GM23338 (cell line): ENCODE measurements around the gene ADD3. TPM values are rescaled to one million over a fixed set of nuclear protein-coding genes. Genes with fewer than 3 reads are reported as not detected.

Experiments used
- ATAC-seq: fragments of 200-7000 bp; cut with Tn5 transposase; 3 replicates; pipeline ENCODE4 v1.9.1; 2020
- DNase-seq: peaks from one replicate; pipeline ENCODE4 v3.0.0-alpha.2; 2015; ENCODE audit warnings: low spot score
- H2AFZ ChIP-seq: fragments of 200-600 bp; sonication (generic); 2 replicates; pipeline ENCODE4 v1.8.0; 2016; ENCODE audit warnings: antibody characterized with exemption, mild to moderate bottlenecking, moderate library complexity
- H3F3A ChIP-seq: fragments of 200-600 bp; sonication (generic); replicated peaks from 2 replicates; pipeline ENCODE4 v1.8.0; 2017; ENCODE audit warnings: antibody characterized with exemption, mixed run types, low read depth
- H3K27ac ChIP-seq: fragments of 200-600 bp; sonication (generic); 2 replicates; pipeline ENCODE4 v1.6.1; 2016; ENCODE audit warnings: low read depth
- H3K27me3 ChIP-seq: fragments of 200-600 bp; sonication (generic); 2 replicates; pipeline ENCODE4 v1.8.0; 2016; ENCODE audit warnings: mild to moderate bottlenecking, mixed run types, moderate library complexity; ENCODE audit not compliant: insufficient read depth
- H3K36me3 ChIP-seq: fragments of 200-600 bp; sonication (generic); 2 replicates; pipeline ENCODE4 v1.8.0; 2016; ENCODE audit warnings: mild to moderate bottlenecking; ENCODE audit not compliant: insufficient read depth
- H3K4me1 ChIP-seq: fragments of 200-600 bp; sonication (generic); 2 replicates; pipeline ENCODE4 v1.8.0; 2016; ENCODE audit warnings: mild to moderate bottlenecking, moderate library complexity; ENCODE audit not compliant: insufficient read depth
- H3K4me2 ChIP-seq: fragments of 200-600 bp; sonication (generic); 2 replicates; pipeline ENCODE4 v1.7.1; 2017; ENCODE audit warnings: mixed run types
- H3K4me3 ChIP-seq: fragments of 200-600 bp; sonication (generic); 2 replicates; pipeline ENCODE4 v1.6.1; 2016; ENCODE audit warnings: mixed run types
- H3K79me2 ChIP-seq: fragments of 200-600 bp; sonication (generic); replicated peaks from 2 replicates; pipeline ENCODE4 v1.8.0; 2017; ENCODE audit warnings: mild to moderate bottlenecking; ENCODE audit not compliant: insufficient read depth
- H3K9me2 ChIP-seq: fragments of 200-600 bp; sonication (generic); 2 replicates; pipeline ENCODE4 v1.8.0; 2017; ENCODE audit not compliant: insufficient read depth
- H4K20me1 ChIP-seq: fragments of 200-600 bp; sonication (generic); replicated peaks from 2 replicates; pipeline ENCODE4 v1.8.0; 2017; ENCODE audit warnings: mild to moderate bottlenecking; ENCODE audit not compliant: insufficient read depth
- H3K27ac Mint-ChIP-seq: 2 replicates; pipeline ENCODE4 v1.8.0; 2020; ENCODE audit warnings: inconsistent platforms, mild to moderate bottlenecking, moderate library complexity, mixed read lengths
- H3K27me3 Mint-ChIP-seq: 3 replicates; pipeline ENCODE4 v1.8.0; 2022; ENCODE audit warnings: low read depth, mild to moderate bottlenecking, moderate library complexity, mixed read lengths, inconsistent platforms; ENCODE audit not compliant: insufficient read depth, poor library complexity
- H3K36me3 Mint-ChIP-seq: 3 replicates; pipeline ENCODE4 v1.8.0; 2021; ENCODE audit warnings: low read depth, mild to moderate bottlenecking, inconsistent platforms, moderate library complexity, mixed read lengths
- H3K4me1 Mint-ChIP-seq: 3 replicates; pipeline ENCODE4 v1.8.0; 2020; ENCODE audit warnings: mild to moderate bottlenecking, inconsistent platforms, mixed read lengths
- H3K4me3 Mint-ChIP-seq: 3 replicates; pipeline ENCODE4 v1.8.0; 2021; ENCODE audit warnings: moderate library complexity, mild to moderate bottlenecking, inconsistent platforms, mixed read lengths
- H3K9me3 Mint-ChIP-seq: 3 replicates; pipeline ENCODE4 v1.8.0; 2020; ENCODE audit warnings: moderate library complexity, mild to moderate bottlenecking, inconsistent platforms, mixed read lengths
- EZH2 ChIP-seq: fragments of 200-600 bp; sonication (generic); IDR thresholded peaks from one replicate; pipeline ENCODE4 v1.8.0; 2017; ENCODE audit warnings: antibody characterized with exemption, mild to moderate bottlenecking, low read depth; ENCODE audit not compliant: unreplicated experiment
- EZH2phosphoT487 ChIP-seq: fragments of 200-600 bp; sonication (generic); IDR thresholded peaks from one replicate; pipeline ENCODE4 v1.8.1; 2018; ENCODE audit warnings: antibody characterized with exemption; ENCODE audit not compliant: unreplicated experiment
- NANOG ChIP-seq: IDR thresholded peaks from 2 replicates; pipeline ENCODE4 v1.6.1; 2016; ENCODE audit warnings: antibody characterized with exemption, borderline replicate concordance
- ZNF114 ChIP-seq: fragments of 250-450 bp; sonication (Bioruptor Pico); IDR thresholded peaks from 2 replicates; pipeline ENCODE4 v1.5.0; 2020; ENCODE audit warnings: mild to moderate bottlenecking, moderate library complexity
- ZNF331 ChIP-seq: fragments of 250-450 bp; sonication (Bioruptor Pico); IDR thresholded peaks from 2 replicates; pipeline ENCODE4 v1.5.0; 2020; ENCODE audit warnings: low read depth, mild to moderate bottlenecking, moderate library complexity
- polyA plus RNA-seq: library from polyadenylated mRNA; unstranded; fragments of >200 nt; fragmentation: Nextera tagmentation; extraction: Ambion mirVana; gene quantifications from 2 replicates; pipeline ENCODE4 v1.2.1, GENCODE V29; 2016
- total RNA-seq: library from RNA; depleted of rRNA; stranded (reverse); fragments of >200 nt; shearing (Covaris generic); gene quantifications from 2 replicates; pipeline ENCODE4 v1.2.3, GENCODE V29; 2014
- TF ChIP-seq, protein P1 (sequence below): fragments of 250-450 bp; sonication (Bioruptor Pico); IDR thresholded peaks from 2 replicates; pipeline ENCODE4 v1.5.0; 2020; ENCODE audit warnings: mild to moderate bottlenecking, moderate library complexity
- TF ChIP-seq, protein P2 (sequence below): IDR thresholded peaks from 2 replicates; pipeline ENCODE4 v1.6.1; 2016; ENCODE audit warnings: antibody characterized with exemption
- TF ChIP-seq, protein P3 (sequence below): IDR thresholded peaks from one replicate; pipeline ENCODE4 v1.6.1; 2018; ENCODE audit warnings: antibody characterized with exemption; ENCODE audit not compliant: unreplicated experiment

The ADD3 gene
- total and polyA plus RNA-seq, 2 experiments from 2014 or later = 68.5 to 767 TPM

DNA sequence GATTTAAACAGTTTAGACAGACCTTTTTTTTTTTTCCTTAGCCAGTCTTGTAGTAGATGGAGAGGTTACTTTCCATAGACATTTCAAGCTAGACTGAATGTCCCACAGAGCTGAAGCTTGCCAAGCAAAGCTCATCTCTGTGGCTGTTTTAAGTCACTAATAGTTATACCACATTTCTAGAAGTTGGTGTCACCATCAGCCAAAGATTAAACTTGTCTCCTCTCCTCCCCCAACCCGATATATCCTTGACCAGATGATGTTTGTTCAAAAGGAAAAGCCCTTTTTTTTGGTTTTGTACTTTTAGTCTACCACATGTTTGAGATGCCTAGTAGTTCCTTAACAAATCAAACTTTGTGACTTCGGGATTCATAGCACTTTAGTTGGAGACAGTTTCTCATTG, 66.1 kb downstream of the ADD3 start (continued):
- TF ChIP-seq, protein P1, sequence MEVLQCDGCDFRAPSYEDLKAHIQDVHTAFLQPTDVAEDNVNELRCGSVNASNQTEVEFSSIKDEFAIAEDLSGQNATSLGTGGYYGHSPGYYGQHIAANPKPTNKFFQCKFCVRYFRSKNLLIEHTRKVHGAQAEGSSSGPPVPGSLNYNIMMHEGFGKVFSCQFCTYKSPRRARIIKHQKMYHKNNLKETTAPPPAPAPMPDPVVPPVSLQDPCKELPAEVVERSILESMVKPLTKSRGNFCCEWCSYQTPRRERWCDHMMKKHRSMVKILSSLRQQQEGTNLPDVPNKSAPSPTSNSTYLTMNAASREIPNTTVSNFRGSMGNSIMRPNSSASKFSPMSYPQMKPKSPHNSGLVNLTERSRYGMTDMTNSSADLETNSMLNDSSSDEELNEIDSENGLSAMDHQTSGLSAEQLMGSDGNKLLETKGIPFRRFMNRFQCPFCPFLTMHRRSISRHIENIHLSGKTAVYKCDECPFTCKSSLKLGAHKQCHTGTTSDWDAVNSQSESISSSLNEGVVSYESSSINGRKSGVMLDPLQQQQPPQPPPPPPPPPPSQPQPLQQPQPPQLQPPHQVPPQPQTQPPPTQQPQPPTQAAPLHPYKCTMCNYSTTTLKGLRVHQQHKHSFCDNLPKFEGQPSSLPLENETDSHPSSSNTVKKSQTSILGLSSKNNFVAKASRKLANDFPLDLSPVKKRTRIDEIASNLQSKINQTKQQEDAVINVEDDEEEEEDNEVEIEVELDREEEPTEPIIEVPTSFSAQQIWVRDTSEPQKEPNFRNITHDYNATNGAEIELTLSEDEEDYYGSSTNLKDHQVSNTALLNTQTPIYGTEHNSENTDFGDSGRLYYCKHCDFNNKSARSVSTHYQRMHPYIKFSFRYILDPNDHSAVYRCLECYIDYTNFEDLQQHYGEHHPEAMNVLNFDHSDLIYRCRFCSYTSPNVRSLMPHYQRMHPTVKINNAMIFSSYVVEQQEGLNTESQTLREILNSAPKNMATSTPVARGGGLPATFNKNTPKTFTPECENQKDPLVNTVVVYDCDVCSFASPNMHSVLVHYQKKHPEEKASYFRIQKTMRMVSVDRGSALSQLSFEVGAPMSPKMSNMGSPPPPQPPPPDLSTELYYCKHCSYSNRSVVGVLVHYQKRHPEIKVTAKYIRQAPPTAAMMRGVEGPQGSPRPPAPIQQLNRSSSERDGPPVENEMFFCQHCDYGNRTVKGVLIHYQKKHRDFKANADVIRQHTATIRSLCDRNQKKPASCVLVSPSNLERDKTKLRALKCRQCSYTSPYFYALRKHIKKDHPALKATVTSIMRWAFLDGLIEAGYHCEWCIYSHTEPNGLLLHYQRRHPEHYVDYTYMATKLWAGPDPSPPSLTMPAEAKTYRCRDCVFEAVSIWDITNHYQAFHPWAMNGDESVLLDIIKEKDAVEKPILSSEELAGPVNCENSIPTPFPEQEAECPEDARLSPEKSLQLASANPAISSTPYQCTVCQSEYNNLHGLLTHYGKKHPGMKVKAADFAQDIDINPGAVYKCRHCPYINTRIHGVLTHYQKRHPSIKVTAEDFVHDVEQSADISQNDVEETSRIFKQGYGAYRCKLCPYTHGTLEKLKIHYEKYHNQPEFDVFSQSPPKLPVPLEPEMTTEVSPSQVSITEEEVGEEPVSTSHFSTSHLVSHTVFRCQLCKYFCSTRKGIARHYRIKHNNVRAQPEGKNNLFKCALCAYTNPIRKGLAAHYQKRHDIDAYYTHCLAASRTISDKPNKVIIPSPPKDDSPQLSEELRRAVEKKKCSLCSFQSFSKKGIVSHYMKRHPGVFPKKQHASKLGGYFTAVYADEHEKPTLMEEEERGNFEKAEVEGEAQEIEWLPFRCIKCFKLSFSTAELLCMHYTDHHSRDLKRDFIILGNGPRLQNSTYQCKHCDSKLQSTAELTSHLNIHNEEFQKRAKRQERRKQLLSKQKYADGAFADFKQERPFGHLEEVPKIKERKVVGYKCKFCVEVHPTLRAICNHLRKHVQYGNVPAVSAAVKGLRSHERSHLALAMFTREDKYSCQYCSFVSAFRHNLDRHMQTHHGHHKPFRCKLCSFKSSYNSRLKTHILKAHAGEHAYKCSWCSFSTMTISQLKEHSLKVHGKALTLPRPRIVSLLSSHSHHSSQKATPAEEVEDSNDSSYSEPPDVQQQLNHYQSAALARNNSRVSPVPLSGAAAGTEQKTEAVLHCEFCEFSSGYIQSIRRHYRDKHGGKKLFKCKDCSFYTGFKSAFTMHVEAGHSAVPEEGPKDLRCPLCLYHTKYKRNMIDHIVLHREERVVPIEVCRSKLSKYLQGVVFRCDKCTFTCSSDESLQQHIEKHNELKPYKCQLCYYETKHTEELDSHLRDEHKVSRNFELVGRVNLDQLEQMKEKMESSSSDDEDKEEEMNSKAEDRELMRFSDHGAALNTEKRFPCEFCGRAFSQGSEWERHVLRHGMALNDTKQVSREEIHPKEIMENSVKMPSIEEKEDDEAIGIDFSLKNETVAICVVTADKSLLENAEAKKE (CRISPR knock-in tag) = no peak
- TF ChIP-seq ZNF331 (CRISPR knock-in tag) (no peak), EZH2phosphoT487 (no peak), NANOG (no peak)
- TF ChIP-seq, protein P2, sequence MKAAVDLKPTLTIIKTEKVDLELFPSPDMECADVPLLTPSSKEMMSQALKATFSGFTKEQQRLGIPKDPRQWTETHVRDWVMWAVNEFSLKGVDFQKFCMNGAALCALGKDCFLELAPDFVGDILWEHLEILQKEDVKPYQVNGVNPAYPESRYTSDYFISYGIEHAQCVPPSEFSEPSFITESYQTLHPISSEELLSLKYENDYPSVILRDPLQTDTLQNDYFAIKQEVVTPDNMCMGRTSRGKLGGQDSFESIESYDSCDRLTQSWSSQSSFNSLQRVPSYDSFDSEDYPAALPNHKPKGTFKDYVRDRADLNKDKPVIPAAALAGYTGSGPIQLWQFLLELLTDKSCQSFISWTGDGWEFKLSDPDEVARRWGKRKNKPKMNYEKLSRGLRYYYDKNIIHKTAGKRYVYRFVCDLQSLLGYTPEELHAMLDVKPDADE = no peak

DNA sequence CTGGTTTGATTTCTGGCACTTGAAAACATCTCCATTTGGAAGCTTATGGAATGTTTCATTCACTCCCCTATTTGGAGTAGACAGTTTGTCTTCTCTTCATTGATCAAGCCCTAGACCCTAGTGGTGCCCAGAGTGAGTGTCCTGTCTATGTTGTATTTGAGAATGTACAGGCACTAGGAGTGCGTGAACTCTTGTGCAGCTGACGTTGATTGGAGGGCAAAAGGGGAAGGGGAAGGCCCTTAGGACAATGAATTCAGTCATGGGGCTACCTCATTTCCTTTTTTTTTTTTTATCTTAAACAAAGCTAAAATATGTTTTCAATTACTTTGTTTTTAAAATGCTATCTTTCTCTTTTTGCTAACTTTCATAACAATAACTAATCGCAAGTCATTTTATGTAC, 66.5 kb downstream of the ADD3 start:
- Histone ChIP-seq H4K20me1 (peaks cover 12% of the 10 kb centered on the region; the same call in 1 of the 2 replicates), H3K4me3 (no peak overlapping the region), H3K4me1 (peaks cover 21% of the 10 kb centered on the region), H3K27ac (no peak overlapping the region), H3K4me2 (no peak overlapping the region; the same call in 1 of the 2 replicates), H3F3A (no peaks in the 10 kb centered on the region), H3K9me2 (no peaks in the 10 kb centered on the region), H2AFZ (no peak overlapping the region), H3K36me3 (no peaks in the 10 kb centered on the region), H3K27me3 (no peaks in the 10 kb centered on the region), H3K79me2 (peaks cover 83% of the 10 kb centered on the region)
- ATAC-seq (no peak), DNase-seq (no peak)
- H3K36me3 Mint-ChIP-seq = no peaks in the 10 kb centered on the region
- no peak overlapping the region for H3K4me3 Mint-ChIP-seq
- H3K4me1 Mint-ChIP-seq = peaks cover 47% of the 10 kb centered on the region
- TF ChIP-seq, protein P3, sequence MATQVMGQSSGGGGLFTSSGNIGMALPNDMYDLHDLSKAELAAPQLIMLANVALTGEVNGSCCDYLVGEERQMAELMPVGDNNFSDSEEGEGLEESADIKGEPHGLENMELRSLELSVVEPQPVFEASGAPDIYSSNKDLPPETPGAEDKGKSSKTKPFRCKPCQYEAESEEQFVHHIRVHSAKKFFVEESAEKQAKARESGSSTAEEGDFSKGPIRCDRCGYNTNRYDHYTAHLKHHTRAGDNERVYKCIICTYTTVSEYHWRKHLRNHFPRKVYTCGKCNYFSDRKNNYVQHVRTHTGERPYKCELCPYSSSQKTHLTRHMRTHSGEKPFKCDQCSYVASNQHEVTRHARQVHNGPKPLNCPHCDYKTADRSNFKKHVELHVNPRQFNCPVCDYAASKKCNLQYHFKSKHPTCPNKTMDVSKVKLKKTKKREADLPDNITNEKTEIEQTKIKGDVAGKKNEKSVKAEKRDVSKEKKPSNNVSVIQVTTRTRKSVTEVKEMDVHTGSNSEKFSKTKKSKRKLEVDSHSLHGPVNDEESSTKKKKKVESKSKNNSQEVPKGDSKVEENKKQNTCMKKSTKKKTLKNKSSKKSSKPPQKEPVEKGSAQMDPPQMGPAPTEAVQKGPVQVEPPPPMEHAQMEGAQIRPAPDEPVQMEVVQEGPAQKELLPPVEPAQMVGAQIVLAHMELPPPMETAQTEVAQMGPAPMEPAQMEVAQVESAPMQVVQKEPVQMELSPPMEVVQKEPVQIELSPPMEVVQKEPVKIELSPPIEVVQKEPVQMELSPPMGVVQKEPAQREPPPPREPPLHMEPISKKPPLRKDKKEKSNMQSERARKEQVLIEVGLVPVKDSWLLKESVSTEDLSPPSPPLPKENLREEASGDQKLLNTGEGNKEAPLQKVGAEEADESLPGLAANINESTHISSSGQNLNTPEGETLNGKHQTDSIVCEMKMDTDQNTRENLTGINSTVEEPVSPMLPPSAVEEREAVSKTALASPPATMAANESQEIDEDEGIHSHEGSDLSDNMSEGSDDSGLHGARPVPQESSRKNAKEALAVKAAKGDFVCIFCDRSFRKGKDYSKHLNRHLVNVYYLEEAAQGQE = no peak
- no peak for TF ChIP-seq ZNF114
- TF ChIP-seq ZNF331 (CRISPR knock-in tag) = no peak
- TF ChIP-seq EZH2 = no peak
- TF ChIP-seq, protein P2 = no peak
- no peak for TF ChIP-seq EZH2phosphoT487
- H3K27ac Mint-ChIP-seq = no peak overlapping the region
- H3K27me3 Mint-ChIP-seq = peaks cover 2% of the 10 kb centered on the region
- H3K9me3 Mint-ChIP-seq = no peaks in the 10 kb centered on the region
